Neural progenitor cell (in vitro differentiated cells): ENCODE results near the gene GALNT18. TPM values are rescaled to one million over a fixed set of nuclear protein-coding genes. Genes with fewer than 3 reads are reported as not detected.

ENCODE experiments used
- DNase-seq: peaks from one replicate; pipeline ENCODE4 v3.0.0-alpha.2; 2016; ENCODE audit warnings: low spot score
- H2AFZ ChIP-seq: fragments of 200-600 bp; sonication (generic); replicated peaks from 2 replicates; pipeline ENCODE4 v1.6.1; 2016; ENCODE audit warnings: antibody characterized with exemption
- H3F3A ChIP-seq: fragments of 200-600 bp; sonication (generic); 2 replicates; pipeline ENCODE4 v1.6.1; 2016; ENCODE audit warnings: antibody characterized with exemption, low read depth
- H3K27ac ChIP-seq: fragments of 200-600 bp; sonication (generic); 2 replicates; pipeline ENCODE4 v1.5.1; 2016; ENCODE audit warnings: mild to moderate bottlenecking
- H3K27me3 ChIP-seq: fragments of 200-600 bp; sonication (generic); 2 replicates; pipeline ENCODE4 v1.6.1; 2016; ENCODE audit warnings: mild to moderate bottlenecking, moderate library complexity
- H3K36me3 ChIP-seq: fragments of 200-600 bp; sonication (generic); 2 replicates; pipeline ENCODE4 v1.5.1; 2016
- H3K4me1 ChIP-seq: fragments of 200-600 bp; sonication (generic); 2 replicates; pipeline ENCODE4 v1.6.1; 2016; ENCODE audit warnings: mixed run types
- H3K4me2 ChIP-seq: fragments of 200-600 bp; sonication (generic); 2 replicates; pipeline ENCODE4 v1.6.1; 2016
- H3K4me3 ChIP-seq: fragments of 200-600 bp; sonication (generic); 2 replicates; pipeline ENCODE4 v1.5.1; 2016
- H3K79me2 ChIP-seq: fragments of 200-600 bp; sonication (generic); 2 replicates; pipeline ENCODE4 v1.6.1; 2016; ENCODE audit warnings: low read depth
- H3K9ac ChIP-seq: fragments of 200-600 bp; sonication (generic); 2 replicates; pipeline ENCODE4 v1.6.1; 2016
- H3K9me3 ChIP-seq: fragments of 200-600 bp; sonication (generic); 2 replicates; pipeline ENCODE4 v1.5.1; 2016; ENCODE audit warnings: low read depth
- H4K20me1 ChIP-seq: fragments of 200-600 bp; sonication (generic); 2 replicates; pipeline ENCODE4 v1.6.1; 2016; ENCODE audit warnings: low read depth
- H3K27ac Mint-ChIP-seq: 3 replicates; pipeline ENCODE4 v1.8.0; 2021; ENCODE audit warnings: mixed read lengths
- H3K27me3 Mint-ChIP-seq: 2 replicates; pipeline ENCODE4 v1.8.0; 2022; ENCODE audit warnings: low read depth, mild to moderate bottlenecking, inconsistent platforms, moderate library complexity, mixed read lengths; ENCODE audit not compliant: insufficient read depth
- H3K36me3 Mint-ChIP-seq: 3 replicates; pipeline ENCODE4 v1.8.0; 2021; ENCODE audit warnings: mixed read lengths
- H3K4me1 Mint-ChIP-seq: 3 replicates; pipeline ENCODE4 v1.8.0; 2021; ENCODE audit warnings: mixed read lengths
- H3K4me3 Mint-ChIP-seq: 3 replicates; pipeline ENCODE4 v1.8.0; 2021; ENCODE audit warnings: mild to moderate bottlenecking, moderate library complexity, mixed read lengths
- H3K9me3 Mint-ChIP-seq: 3 replicates; pipeline ENCODE4 v1.8.0; 2020; ENCODE audit warnings: mixed read lengths
- EZH2 ChIP-seq: fragments of 200-600 bp; sonication (generic); IDR thresholded peaks from 2 replicates; pipeline ENCODE4 v1.6.1; 2017; ENCODE audit warnings: antibody characterized with exemption, mild to moderate bottlenecking, moderate library complexity
- EZH2phosphoT487 ChIP-seq: fragments of 200-600 bp; sonication (generic); IDR thresholded peaks from 2 replicates; pipeline ENCODE4 v1.6.1; 2017; ENCODE audit warnings: antibody characterized with exemption
- total RNA-seq: library from RNA; depleted of rRNA; stranded (reverse); fragments of >200 nt; gene quantifications from 2 replicates; pipeline ENCODE4 v1.2.3, GENCODE V29; 2015; ENCODE audit warnings: low replicate concordance
- TF ChIP-seq, protein P1 (sequence below): fragments of 200-600 bp; sonication (generic); IDR thresholded peaks from 2 replicates; pipeline ENCODE4 v1.5.1; 2017; ENCODE audit warnings: antibody characterized with exemption, mild to moderate bottlenecking

Gene GALNT18
- total RNA-seq, 1 donor from 2014 or later, result 2.4 TPM

DNA sequence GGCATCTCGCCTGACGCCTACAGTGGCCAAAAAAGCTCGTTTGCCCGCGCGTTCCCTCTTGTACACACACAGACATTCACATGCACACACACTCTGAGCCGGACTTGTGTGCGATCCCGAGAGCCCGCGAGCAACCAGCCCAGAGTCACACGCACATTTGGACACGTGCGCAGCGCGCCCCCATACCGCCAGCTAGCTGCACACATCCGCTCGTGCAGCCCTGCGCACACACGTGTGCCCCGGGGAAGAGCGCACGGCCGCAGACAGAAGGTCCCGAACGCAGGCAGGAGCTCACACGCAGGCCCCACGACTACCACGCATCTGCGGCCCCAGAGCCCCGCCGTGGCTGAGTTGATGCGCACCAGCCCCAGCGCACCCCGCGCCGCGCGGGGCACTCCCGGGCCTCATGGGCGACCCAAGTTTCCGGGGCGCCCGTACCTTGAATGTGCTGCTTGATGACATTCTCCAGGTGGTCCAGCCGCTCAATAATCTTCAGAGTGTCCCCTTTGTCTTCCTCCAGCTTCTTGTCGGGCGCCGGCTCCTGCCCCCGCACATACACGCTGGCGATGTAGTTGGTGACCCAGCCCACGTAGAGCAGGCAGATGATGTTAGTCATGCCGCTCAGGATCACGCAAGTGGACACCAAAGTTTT is 758 bp downstream of the GALNT18 start:
- peak overlapping the region; percentile 99 for H3K4me2 ChIP-seq
- Mint-ChIP-seq H3K27me3 (peaks cover 19% of the 10 kb centered on the region), H3K36me3 (no peaks in the 10 kb centered on the region), H3K27ac (no peak overlapping the region), H3K4me3 (peak overlapping the region; percentile 93), H3K4me1 (peaks cover 24% of the 10 kb centered on the region), H3K9me3 (no peaks in the 10 kb centered on the region)
- peak overlapping the region; percentile 62 for H3K4me3 ChIP-seq
- H3K27me3 ChIP-seq, result peaks cover 62% of the 10 kb centered on the region
- TF ChIP-seq, protein P1, sequence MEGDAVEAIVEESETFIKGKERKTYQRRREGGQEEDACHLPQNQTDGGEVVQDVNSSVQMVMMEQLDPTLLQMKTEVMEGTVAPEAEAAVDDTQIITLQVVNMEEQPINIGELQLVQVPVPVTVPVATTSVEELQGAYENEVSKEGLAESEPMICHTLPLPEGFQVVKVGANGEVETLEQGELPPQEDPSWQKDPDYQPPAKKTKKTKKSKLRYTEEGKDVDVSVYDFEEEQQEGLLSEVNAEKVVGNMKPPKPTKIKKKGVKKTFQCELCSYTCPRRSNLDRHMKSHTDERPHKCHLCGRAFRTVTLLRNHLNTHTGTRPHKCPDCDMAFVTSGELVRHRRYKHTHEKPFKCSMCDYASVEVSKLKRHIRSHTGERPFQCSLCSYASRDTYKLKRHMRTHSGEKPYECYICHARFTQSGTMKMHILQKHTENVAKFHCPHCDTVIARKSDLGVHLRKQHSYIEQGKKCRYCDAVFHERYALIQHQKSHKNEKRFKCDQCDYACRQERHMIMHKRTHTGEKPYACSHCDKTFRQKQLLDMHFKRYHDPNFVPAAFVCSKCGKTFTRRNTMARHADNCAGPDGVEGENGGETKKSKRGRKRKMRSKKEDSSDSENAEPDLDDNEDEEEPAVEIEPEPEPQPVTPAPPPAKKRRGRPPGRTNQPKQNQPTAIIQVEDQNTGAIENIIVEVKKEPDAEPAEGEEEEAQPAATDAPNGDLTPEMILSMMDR, result peak; percentile 16
- TF ChIP-seq EZH2phosphoT487 (peak; percentile 71), EZH2 (peak; percentile 89)
- no peak overlapping the region for H3K27ac ChIP-seq
- no peak overlapping the region for H3K9ac ChIP-seq
- no peaks in the 10 kb centered on the region for H3K79me2 ChIP-seq
- H3F3A ChIP-seq, result peaks cover 8% of the 10 kb centered on the region
- DNase-seq, result peak; percentile 62
- H2AFZ ChIP-seq, result peak overlapping the region; percentile 83
- H4K20me1 ChIP-seq, result no peaks in the 10 kb centered on the region
- peaks cover 12% of the 10 kb centered on the region for H3K4me1 ChIP-seq
- H3K9me3 ChIP-seq, result no peaks in the 10 kb centered on the region
- H3K36me3 ChIP-seq, result no peaks in the 10 kb centered on the region

DNA sequence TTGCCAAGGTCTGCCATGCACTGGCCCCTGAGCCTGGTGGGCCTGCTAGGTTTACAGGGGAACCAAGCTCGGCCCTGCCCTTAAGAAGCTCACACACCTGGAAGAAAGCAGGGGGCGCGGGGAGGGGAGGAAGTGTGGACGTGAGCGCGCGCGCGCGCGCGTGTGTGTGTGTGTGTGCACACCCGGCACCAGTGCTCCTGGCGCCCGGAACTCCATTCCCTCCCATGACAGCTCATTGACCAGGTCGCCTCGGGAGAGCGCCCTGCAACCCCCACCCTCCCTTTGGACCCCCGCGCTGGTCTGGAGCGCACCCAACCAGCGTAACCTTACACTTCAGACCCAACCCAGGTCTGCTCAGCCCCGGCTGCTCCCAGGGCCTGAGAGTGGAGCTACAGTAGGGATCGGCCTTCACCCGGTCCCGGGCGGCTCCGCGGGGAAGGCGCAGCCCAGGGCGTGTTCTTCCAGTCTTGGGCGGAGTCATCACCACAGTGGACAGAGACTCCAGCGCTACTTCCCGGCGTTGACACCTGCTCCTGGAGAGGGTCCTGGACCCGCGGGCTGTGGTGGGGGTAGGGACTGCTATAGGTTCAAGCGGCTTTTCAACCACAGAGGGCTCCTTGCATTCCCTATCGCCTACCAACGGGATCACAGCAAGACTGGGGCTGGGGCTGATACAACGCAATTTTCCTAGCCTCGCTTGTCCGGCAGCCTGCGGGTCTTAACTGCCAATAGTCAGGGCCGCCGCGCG is 1.5 kb downstream of the GALNT18 start:
- Mint-ChIP-seq H3K4me1 (peaks cover 24% of the 10 kb centered on the region), H3K36me3 (no peaks in the 10 kb centered on the region), H3K4me3 (peak overlapping the region; percentile 93), H3K27ac (no peak overlapping the region), H3K9me3 (no peaks in the 10 kb centered on the region), H3K27me3 (peaks cover 21% of the 10 kb centered on the region)
- H3K79me2 ChIP-seq, result no peaks in the 10 kb centered on the region
- H3K9me3 ChIP-seq, result no peaks in the 10 kb centered on the region
- H3K27me3 ChIP-seq, result peaks cover 62% of the 10 kb centered on the region
- peaks cover 11% of the 10 kb centered on the region for H3K4me1 ChIP-seq
- H3F3A ChIP-seq, result peaks cover 8% of the 10 kb centered on the region
- no peaks in the 10 kb centered on the region for H3K36me3 ChIP-seq
- H3K4me2 ChIP-seq, result peak overlapping the region; percentile 99
- peak overlapping the region; percentile 83 for H2AFZ ChIP-seq
- no peak overlapping the region for H3K27ac ChIP-seq
- DNase-seq, result peak; percentile 67
- TF ChIP-seq EZH2 (no peak), EZH2phosphoT487 (peak; percentile 34)
- TF ChIP-seq, protein P1, result no peak
- H3K9ac ChIP-seq, result no peak overlapping the region
- H3K4me3 ChIP-seq, result peak overlapping the region; percentile 62
- H4K20me1 ChIP-seq, result no peaks in the 10 kb centered on the region

GRCh38 chr11:11618973-11619435 is 2.8 kb downstream of the GALNT18 start:
- Histone ChIP-seq H2AFZ (no peak overlapping the region), H3K9me3 (no peaks in the 10 kb centered on the region), H3K79me2 (no peaks in the 10 kb centered on the region), H3F3A (peaks cover 8% of the 10 kb centered on the region), H3K36me3 (no peaks in the 10 kb centered on the region), H3K4me2 (no peak overlapping the region), H3K27me3 (peaks cover 61% of the 10 kb centered on the region), H3K4me1 (no peaks in the 10 kb centered on the region), H3K4me3 (no peak overlapping the region), H3K27ac (no peak overlapping the region), H4K20me1 (no peaks in the 10 kb centered on the region), H3K9ac (no peak overlapping the region)
- H3K4me3 Mint-ChIP-seq, result peak overlapping the region; percentile 93
- H3K36me3 Mint-ChIP-seq, result no peaks in the 10 kb centered on the region
- peaks cover 23% of the 10 kb centered on the region for H3K4me1 Mint-ChIP-seq
- peaks cover 21% of the 10 kb centered on the region for H3K27me3 Mint-ChIP-seq
- no peak overlapping the region for H3K27ac Mint-ChIP-seq
- TF ChIP-seq, protein P1, result peak; percentile 48
- TF ChIP-seq EZH2phosphoT487 (no peak), EZH2 (no peak)
- no peaks in the 10 kb centered on the region for H3K9me3 Mint-ChIP-seq
- DNase-seq, result peak; percentile 34
